ENCODE data around the gene SNED1.

Gene SNED1

GRCh38 chr2:241030333-241030680 is 31.9 kb downstream of the SNED1 start:
- DNase-seq (ENCODE audit: low spot score) = no peak

DNA sequence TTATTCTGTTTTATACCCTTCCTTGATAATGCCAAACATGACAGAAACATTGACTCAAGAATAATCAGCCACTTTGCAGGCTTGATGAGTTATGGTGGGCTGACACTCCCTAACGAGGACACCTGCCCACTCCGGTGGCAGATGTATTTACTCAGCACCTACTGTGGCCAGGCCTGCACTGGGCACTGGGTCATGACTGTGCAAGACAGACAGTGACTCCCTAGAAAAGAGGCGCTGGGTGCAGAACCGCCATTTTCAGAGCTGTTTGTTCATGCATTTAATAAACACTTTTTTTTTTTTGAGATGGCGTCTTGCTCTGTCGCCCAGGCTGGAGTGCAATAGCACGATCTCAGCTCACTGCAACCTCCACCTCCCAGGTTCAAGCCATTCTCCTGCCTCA is 32.5 kb downstream of the SNED1 start:
- no peak for DNase-seq (ENCODE audit: low spot score)

- no peak for DNase-seq (ENCODE audit: low spot score)
Observed at GRCh38 chr2:241031436-241032165, 33.2 kb downstream of the SNED1 start.

DNA sequence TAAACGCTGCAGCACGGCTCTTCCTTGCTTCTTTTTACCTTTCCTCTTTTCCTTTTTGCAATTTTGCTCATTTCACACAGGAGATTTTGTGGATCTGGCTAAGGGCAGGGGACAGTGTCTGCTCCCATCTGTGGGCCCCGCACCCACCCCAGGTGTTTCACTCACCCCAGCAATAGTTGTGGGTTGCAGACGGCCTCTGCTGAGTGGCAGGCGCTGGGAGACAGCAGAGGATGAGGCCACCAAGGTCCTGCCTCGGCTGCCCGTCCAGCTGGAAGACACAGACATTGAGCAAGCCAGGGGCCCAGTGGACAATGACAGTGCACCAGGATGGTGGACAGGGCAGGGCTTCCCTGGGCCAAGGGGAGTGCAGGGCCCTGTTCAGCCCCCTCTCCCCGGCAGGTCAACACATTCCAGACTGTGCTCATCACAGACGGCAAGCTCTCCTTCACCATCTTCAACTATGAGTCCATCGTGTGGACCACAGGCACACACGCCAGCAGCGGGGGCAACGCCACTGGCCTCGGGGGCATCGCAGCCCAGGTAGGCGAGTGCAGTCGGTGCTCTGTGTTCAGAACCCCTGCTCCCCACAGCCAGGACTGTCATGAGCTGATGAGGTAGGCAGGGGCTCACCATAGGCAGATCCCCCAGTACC is 35.0 kb downstream of the SNED1 start:
- DNase-seq (ENCODE audit: low spot score) = no peak

- no peak for DNase-seq (ENCODE audit: low spot score)
Observed at GRCh38 chr2:241033994-241034393, 35.6 kb downstream of the SNED1 start.

DNA sequence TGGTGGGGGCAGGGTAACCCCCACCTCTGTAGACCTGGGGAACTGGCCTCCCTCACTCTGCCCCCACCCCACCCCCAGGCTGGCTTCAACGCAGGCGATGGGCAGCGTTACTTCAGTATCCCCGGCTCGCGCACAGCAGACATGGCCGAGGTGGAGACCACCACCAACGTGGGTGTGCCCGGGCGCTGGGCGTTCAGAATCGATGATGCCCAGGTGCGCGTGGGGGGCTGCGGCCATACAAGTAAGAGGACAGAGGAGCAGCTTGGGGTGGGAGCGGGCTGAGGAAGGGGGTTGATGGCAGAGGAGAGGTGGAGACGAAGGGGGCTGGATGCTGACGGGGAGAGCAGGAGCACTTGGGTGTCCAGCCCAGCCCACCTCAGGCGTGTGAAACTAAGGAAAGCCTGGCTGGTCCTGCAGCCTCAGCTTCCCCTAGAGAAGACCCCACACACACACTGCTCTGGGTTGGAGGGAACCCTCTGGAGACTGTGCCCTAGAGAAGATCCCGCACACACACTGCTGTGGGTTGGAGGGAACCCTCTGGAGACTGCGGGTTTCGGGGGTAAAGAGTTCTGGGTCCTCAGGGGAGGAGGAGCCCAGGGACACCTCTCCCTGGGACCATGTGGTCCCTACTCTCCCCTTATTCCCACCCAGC is 36.2 kb downstream of the SNED1 start:
- DNase-seq (ENCODE audit: low spot score) = no peak

GRCh38 chr2:241035142-241035817 is 36.9 kb downstream of the SNED1 start:
- DNase-seq (ENCODE audit: low spot score) = no peak

DNA sequence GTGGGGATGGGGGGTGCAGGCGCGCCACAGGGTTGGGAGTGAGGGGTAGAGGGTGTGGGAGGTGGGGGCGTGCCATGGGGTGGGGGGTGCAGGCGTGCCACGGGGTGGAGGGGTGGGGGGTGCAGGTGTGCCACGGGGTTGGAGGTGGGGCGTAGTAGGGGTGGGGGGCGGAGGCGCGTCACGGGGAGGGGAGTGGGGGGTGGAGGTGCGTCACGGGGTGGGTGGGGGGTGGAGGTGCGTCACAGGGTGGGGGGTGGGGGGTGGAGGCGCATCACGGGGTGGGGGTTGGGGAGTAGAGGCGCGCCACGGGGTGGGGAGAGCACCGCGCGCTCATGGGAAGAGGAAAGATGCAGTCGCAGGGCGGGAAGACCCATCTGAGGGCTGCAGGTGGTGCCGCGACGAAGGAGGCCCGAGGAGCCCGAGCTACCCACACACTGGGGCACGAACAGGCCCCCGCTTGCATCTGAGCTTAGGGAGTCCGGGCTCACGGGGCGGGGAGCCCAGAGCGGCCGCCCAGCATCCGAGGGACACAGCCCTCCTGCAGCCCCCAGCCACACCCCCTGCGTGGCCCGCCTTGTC is 37.5 kb downstream of the SNED1 start:
- no peak for DNase-seq (ENCODE audit: low spot score)

GRCh38 chr2:241036397-241036963 is 38.1 kb downstream of the SNED1 start:
- no peak for DNase-seq (ENCODE audit: low spot score)

DNA sequence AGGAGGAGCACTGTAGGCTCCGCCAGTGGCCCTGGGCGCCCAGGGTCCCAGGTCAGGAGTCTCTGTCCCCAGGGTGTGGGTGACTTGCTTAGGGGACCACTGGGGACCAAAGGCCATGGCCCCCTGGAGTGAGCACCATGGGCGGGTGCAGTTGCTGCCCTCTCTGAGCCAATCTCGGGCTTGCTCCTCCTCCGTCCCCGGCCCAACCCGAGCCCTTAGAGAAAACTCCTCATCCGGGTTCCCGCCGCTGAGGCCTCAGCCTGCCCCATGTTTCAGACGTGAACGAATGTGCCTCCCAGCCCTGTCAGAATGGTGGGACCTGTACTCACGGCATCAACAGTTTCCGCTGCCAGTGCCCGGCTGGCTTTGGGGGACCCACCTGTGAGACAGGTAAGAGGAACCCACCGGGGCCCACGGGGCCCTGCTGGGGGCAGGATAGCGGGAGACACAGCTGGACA is 38.6 kb downstream of the SNED1 start:
- no peak for DNase-seq (ENCODE audit: low spot score)

DNA sequence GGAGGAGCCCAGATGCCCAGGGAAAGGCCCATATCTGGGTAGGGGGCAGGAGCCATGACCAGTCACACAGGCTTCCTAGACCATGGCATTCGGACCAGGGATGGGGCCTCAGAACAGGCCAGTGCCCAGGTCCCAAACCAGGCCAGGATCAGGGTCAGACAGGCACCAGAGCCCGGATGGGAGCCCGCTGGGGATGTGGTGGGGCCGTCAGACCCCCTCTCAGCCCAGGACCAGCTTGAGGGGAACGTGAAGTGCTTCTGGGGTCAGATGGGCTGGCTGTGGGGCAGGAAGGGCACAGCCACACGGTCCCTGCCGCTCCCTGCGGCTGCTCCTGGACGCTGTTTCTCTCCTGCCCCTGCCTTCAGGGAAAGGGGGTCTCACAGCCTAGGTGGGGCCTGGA is 39.1 kb downstream of the SNED1 start:
- DNase-seq (ENCODE audit: low spot score) = no peak

DNA sequence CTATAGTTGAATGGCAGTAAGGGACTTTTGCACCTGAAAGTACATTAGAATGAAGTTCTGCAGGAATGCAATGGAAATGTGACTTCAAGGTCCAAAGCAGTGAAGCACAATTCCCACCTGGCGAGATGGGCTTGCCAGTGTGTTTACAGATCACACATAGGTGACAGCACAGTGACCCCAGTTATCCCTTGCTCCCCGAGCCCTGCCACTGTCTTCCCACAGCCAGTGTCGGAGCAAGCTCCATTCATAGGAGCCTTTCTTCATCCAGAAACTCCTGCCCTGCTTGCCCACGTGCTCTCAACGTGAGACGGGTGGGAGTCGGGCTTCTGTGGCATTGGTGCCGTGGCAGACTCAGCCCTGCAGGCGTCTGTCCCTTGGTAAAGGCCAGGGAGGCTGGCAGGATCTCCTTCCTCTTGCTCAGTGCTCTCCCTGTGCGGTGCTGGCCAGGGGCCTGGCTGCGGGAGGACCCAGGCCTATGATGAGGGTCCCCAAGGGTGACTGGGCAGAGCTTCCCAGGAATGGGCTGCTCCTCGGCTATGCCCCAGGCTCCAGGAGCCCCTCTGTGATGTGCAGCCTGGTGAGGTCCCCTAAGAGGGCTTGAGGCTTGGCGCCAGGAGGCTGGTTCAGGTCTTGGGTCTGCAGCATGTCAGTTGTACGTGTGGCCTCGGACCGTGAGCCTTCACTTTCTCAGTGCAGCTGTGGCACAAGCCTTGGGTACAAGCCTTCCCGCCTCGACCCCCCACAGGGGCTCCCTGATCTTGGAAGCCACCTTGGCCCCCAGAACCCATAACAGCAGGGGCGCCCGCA is 40.2 kb downstream of the SNED1 start:
- DNase-seq (ENCODE audit: low spot score) = no peak

DNA sequence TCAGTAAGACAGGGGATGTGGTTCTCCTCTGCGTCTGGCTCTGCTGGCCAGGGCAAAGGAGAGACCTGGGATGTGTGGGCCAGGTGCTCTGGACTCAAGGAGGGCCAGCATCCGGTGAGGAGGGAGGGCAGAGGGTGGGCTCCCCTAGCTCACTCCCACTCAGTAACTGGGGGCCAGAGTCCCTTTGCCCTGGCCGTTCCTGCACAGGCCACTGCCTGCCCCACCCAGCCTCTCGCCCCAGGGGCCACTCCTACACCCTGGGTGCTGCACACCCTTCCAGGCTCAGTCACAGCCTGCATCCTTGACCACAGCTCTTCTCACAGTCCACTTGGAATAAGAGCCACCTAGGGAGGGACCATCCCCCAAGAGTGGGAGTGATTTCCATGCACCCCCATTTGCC is 41.0 kb downstream of the SNED1 start:
- no peak for DNase-seq (ENCODE audit: low spot score)

GRCh38 chr2:241040081-241040803 is 41.8 kb downstream of the SNED1 start:
- DNase-seq (ENCODE audit: low spot score) = no peak

- no peak for DNase-seq (ENCODE audit: low spot score)
Observed at GRCh38 chr2:241041589-241042158, 43.3 kb downstream of the SNED1 start.

DNA sequence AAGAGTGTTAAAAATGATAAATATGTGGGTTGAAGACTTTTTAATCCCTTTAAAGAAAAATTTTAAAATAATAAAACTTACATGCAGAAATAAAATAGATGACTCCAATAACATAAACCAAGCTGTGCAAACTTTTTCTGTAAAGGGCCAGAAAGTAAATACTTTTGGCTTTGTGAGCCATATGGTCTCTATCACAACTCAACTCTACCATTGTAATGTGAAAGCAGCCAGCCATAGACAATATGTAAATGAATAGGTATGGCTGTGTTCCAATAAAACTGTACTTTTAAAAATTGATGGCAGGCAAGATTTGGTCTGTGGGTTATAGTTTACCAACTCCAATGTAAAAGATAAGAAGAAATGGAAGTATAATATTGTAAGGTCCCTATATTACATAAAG is 45.2 kb downstream of the SNED1 start:
- DNase-seq (ENCODE audit: low spot score) = no peak

DNA sequence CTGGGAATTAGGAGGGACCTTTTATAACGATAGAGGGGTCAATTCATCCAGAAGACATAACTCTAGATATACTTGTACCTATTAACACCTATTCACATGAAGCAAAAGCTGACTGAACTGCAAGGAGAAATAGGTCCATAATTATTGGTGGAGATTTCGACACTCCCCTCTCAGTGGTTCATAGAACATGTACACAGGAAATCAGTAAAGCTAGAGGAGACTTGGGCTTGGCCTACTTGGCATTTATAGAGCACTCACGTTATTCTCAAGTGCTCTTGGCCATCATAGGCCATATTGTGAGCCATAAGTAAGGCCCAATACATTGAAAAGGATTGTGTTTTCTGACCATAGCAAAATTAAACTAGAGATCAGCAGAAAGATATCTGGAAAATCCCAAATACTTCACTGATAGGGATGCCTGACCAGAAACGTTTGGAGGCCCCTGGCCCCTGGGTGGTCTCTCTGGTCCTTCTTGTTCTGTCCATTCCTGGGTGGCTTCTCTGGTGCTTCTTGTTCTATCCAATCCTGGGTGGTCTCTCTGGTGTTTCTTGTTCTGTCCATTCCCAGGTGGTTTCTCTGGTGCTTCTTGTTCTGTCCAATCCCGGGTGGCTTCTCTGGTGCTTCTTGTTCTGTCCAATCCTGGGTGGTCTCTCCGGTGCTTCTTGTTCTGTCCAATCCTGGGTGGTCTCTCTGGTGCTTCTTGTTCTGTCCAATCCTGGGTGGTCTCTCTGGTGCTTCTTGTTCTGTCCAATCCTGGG is 49.0 kb downstream of the SNED1 start:
- DNase-seq (ENCODE audit: low spot score) = no peak

DNA sequence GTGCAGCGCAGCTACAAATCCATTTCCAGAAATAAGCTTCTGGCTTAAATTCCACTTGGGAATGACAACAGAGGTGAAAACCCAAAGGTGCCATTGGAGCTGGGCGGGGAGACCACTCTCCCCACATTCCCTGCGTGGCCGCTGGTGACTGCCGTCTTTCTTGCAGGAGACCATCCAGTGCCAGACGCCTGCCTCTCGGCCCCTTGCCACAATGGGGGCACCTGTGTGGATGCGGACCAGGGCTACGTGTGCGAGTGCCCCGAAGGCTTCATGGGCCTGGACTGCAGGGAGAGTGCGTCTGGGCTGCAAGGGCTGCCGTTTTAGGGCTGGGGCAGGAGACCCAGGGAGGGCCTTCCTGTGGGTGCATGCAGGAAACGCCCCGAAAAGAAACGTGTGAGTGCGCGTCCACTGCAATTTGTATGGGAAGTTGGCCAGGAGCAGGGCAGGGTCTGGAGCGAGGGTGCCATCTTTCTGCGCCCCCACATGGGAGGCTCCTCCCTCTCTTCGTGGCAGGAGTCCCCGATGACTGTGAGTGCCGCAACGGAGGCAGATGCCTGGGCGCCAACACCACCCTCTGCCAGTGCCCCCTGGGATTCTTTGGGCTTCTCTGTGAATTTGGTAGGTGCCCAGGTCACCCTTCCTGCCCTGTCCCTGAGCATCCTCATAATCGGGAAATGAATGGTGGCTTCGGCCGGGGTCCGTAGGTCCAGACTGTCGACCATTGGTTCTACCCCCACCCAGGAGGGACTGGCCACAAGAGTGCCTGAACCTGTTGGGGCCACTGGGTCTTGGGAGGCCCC is 49.9 kb downstream of the SNED1 start:
- DNase-seq (ENCODE audit: low spot score) = no peak

- no peak for DNase-seq (ENCODE audit: low spot score)
Observed at GRCh38 chr2:241048949-241049343, 50.5 kb downstream of the SNED1 start.

All from kidney capillary endothelial cell (primary cell).